Measurements from ENCODE around the gene KIF6.

Gene KIF6

DNA sequence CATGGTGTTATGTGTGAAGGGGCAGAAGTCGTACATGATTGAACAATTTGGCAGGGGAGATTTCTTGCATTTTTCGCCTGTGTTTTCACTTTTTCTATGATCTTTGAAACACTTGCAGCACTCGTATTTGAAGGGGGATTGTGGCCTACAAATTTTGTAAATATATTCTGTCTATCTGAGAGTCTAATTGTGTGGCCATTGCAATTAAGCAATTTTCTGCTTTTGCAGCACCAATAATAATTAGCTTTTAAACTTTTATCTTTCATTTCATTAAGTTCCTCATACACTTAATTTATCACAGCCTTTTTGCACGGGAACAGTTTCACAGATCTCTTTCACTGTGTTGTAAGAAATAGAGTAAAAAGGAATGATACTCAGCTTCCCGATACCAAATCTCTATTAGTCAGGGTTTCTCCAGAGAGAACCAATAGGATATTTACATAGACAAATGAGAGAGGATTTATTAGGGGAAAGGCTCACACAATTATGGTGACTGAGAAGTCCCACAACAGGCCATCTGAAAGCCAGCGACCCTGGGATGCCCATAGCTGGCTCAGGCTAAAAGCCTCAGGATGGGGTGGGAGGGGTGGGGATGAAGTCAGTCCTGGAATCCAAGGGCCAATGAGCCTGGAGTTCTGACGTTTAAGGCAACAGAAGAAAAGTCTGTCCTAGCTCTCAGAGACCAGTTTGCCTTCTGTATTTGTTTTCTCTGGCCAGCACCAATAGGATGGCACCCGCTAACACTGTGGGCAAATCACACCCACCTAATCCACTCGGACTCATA is 58.3 kb downstream of the KIF6 start:
- Histone ChIP-seq H3K9me2 (replicated peaks; ENCODE audit: insufficient read depth, low read length) (no peaks in the 10 kb centered on the region), H3K9ac (ENCODE audit: low read length) (no peak overlapping the region), H3K27me3 (ENCODE audit: low read length) (no peaks in the 10 kb centered on the region), H3K79me2 (ENCODE audit: insufficient read depth, low read length) (no peaks in the 10 kb centered on the region), H3K27ac (ENCODE audit: low read depth, low read length) (no peak overlapping the region), H3K36me3 (ENCODE audit: low read length) (no peaks in the 10 kb centered on the region), H3F3A (ENCODE audit: insufficient read depth) (no peaks in the 10 kb centered on the region), H3K4me3 (ENCODE audit: insufficient read depth, low read length, poor library complexity, severe bottlenecking) (no peak overlapping the region), H3K4me2 (ENCODE audit: low read depth, low read length, poor library complexity, severe bottlenecking) (no peak overlapping the region), H3K9me3 (ENCODE audit: insufficient read depth, low read length) (no peaks in the 10 kb centered on the region), H2AFZ (ENCODE audit: low read depth, low read length, severe bottlenecking) (no peak overlapping the region), H4K20me1 (ENCODE audit: low read depth, low read length) (no peaks in the 10 kb centered on the region)
- TF ChIP-seq, protein P1, sequence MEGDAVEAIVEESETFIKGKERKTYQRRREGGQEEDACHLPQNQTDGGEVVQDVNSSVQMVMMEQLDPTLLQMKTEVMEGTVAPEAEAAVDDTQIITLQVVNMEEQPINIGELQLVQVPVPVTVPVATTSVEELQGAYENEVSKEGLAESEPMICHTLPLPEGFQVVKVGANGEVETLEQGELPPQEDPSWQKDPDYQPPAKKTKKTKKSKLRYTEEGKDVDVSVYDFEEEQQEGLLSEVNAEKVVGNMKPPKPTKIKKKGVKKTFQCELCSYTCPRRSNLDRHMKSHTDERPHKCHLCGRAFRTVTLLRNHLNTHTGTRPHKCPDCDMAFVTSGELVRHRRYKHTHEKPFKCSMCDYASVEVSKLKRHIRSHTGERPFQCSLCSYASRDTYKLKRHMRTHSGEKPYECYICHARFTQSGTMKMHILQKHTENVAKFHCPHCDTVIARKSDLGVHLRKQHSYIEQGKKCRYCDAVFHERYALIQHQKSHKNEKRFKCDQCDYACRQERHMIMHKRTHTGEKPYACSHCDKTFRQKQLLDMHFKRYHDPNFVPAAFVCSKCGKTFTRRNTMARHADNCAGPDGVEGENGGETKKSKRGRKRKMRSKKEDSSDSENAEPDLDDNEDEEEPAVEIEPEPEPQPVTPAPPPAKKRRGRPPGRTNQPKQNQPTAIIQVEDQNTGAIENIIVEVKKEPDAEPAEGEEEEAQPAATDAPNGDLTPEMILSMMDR (IDR thresholded peaks at IDR 0.05; ENCODE audit: insufficient read depth, low read length, poor library complexity, severe bottlenecking), result no peak
- no peak for TF ChIP-seq EZH2phosphoT487 (conservative IDR thresholded peaks at IDR 0.05; ENCODE audit: low read length)

DNA sequence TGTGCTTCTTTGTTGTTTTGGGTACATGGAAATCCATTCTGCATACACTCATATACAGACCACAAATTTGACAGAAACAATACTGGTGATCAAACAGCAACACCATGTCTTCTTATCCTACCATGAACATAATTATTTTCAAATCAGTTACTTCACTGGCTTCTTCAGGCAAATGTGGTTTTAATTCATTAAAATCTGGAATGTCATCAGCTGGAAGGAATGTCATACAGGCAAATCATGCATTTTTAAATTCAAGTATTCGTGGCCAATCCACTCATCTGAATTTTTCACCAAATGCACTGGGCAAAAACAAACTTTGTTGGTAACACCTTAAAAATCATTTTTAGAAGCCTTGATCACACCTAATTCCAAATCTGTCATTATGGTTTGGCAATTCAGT is 59.3 kb downstream of the KIF6 start:
- no peak overlapping the region for H3K9ac ChIP-seq (ENCODE audit: low read length)
- no peaks in the 10 kb centered on the region for H3K9me2 ChIP-seq (replicated peaks; ENCODE audit: insufficient read depth, low read length)
- no peak overlapping the region for H3K27ac ChIP-seq (ENCODE audit: low read depth, low read length)
- no peaks in the 10 kb centered on the region for H4K20me1 ChIP-seq (ENCODE audit: low read depth, low read length)
- H3F3A ChIP-seq (ENCODE audit: insufficient read depth), result no peaks in the 10 kb centered on the region
- no peak overlapping the region for H3K4me2 ChIP-seq (ENCODE audit: low read depth, low read length, poor library complexity, severe bottlenecking)
- no peak overlapping the region for H2AFZ ChIP-seq (ENCODE audit: low read depth, low read length, severe bottlenecking)
- TF ChIP-seq EZH2phosphoT487 (conservative IDR thresholded peaks at IDR 0.05; ENCODE audit: low read length), result no peak
- no peak overlapping the region for H3K4me3 ChIP-seq (ENCODE audit: insufficient read depth, low read length, poor library complexity, severe bottlenecking)
- H3K27me3 ChIP-seq (ENCODE audit: low read length), result no peaks in the 10 kb centered on the region
- H3K9me3 ChIP-seq (ENCODE audit: insufficient read depth, low read length), result no peaks in the 10 kb centered on the region
- H3K79me2 ChIP-seq (ENCODE audit: insufficient read depth, low read length), result no peaks in the 10 kb centered on the region
- H3K36me3 ChIP-seq (ENCODE audit: low read length), result no peaks in the 10 kb centered on the region

DNA sequence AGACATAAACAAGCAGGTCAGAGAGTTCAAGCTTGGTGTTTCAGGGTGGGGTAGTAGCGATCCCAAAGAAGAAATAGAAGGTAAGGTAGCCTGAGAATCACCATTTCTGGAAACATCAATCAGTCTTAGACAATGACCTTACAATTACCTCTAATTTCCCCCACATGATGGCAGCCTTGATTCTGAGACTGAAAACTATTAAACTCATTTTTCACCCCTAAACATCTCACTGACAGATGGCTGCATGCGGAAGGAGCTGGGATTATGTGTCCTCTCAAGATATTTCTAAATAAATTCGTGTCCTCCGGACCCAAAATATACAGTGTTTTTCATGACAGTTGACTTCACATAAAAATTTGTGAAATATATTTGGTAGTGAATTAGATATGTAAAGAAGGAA is 61.0 kb downstream of the KIF6 start:
- no peak overlapping the region for H3K4me2 ChIP-seq (ENCODE audit: low read depth, low read length, poor library complexity, severe bottlenecking)
- no peaks in the 10 kb centered on the region for H3K79me2 ChIP-seq (ENCODE audit: insufficient read depth, low read length)
- H3K9me2 ChIP-seq (replicated peaks; ENCODE audit: insufficient read depth, low read length), result no peaks in the 10 kb centered on the region
- H3K4me3 ChIP-seq (ENCODE audit: insufficient read depth, low read length, poor library complexity, severe bottlenecking), result no peak overlapping the region
- H3K36me3 ChIP-seq (ENCODE audit: low read length), result no peaks in the 10 kb centered on the region
- no peaks in the 10 kb centered on the region for H4K20me1 ChIP-seq (ENCODE audit: low read depth, low read length)
- no peaks in the 10 kb centered on the region for H3K9me3 ChIP-seq (ENCODE audit: insufficient read depth, low read length)
- H2AFZ ChIP-seq (ENCODE audit: low read depth, low read length, severe bottlenecking), result no peak overlapping the region
- no peak overlapping the region for H3K9ac ChIP-seq (ENCODE audit: low read length)
- no peak overlapping the region for H3K27ac ChIP-seq (ENCODE audit: low read depth, low read length)
- TF ChIP-seq EZH2phosphoT487 (conservative IDR thresholded peaks at IDR 0.05; ENCODE audit: low read length), result no peak
- TF ChIP-seq, protein P1 (IDR thresholded peaks at IDR 0.05; ENCODE audit: insufficient read depth, low read length, poor library complexity, severe bottlenecking), result no peak
- no peaks in the 10 kb centered on the region for H3F3A ChIP-seq (ENCODE audit: insufficient read depth)
- no peaks in the 10 kb centered on the region for H3K27me3 ChIP-seq (ENCODE audit: low read length)

DNA sequence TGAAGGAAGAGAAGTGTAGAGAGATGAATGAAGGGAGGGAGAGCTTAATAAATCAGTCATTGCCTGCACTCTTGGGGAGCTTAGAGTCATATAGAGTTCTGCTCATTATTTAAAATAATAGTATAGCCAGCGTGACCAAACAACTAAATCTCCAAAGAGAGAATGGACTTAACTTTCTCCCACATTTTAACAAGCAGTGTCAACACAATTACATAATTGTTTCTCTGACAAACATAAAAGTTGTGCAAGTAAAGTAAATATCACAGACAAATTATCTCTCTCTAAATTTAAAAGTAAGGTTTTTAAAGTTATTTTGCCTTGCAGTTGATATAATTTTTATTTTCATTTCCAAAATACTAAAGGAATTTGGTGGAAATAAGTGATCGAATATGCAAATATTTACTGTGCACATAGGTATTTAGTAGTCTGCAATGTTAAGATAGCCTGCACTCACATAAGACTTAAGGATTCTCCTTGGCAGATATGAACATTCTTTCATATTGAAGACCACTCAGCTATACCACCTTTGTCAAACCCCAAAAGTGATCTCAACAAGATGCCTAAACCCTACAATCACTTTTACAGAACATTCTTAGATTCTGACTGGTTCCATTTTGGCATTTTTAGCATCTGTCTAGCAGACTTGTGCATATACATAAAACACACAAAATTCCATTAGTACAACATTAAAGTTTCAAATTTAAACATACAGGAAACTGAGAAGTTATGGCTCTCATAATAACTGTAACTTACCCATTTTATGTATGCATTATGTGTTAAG is 67.7 kb downstream of the KIF6 start:
- TF ChIP-seq, protein P1 (IDR thresholded peaks at IDR 0.05; ENCODE audit: insufficient read depth, low read length, poor library complexity, severe bottlenecking), result no peak
- no peak for TF ChIP-seq EZH2phosphoT487 (conservative IDR thresholded peaks at IDR 0.05; ENCODE audit: low read length)
- Histone ChIP-seq H3K9me2 (replicated peaks; ENCODE audit: insufficient read depth, low read length) (no peaks in the 10 kb centered on the region), H3K9ac (ENCODE audit: low read length) (no peak overlapping the region), H3K36me3 (ENCODE audit: low read length) (no peaks in the 10 kb centered on the region), H3K79me2 (ENCODE audit: insufficient read depth, low read length) (no peaks in the 10 kb centered on the region), H3K27ac (ENCODE audit: low read depth, low read length) (no peak overlapping the region), H3F3A (ENCODE audit: insufficient read depth) (no peaks in the 10 kb centered on the region), H2AFZ (ENCODE audit: low read depth, low read length, severe bottlenecking) (no peak overlapping the region), H3K27me3 (ENCODE audit: low read length) (no peaks in the 10 kb centered on the region), H3K9me3 (ENCODE audit: insufficient read depth, low read length) (no peaks in the 10 kb centered on the region), H3K4me2 (ENCODE audit: low read depth, low read length, poor library complexity, severe bottlenecking) (no peak overlapping the region), H3K4me3 (ENCODE audit: insufficient read depth, low read length, poor library complexity, severe bottlenecking) (no peak overlapping the region), H4K20me1 (ENCODE audit: low read depth, low read length) (no peaks in the 10 kb centered on the region)
